Astrocyte (in vitro differentiated cells and primary cell): ENCODE measurements around the gene VPS36.

ENCODE experiments used
- EZH2 ChIP-seq: IDR thresholded peaks from 2 replicates; pipeline ENCODE4 v1.6.1; 2012; ENCODE audit warnings: mild to moderate bottlenecking, low read length, inconsistent platforms; ENCODE audit not compliant: insufficient read depth
- TF ChIP-seq, protein P1 (sequence below): IDR thresholded peaks from 2 replicates; pipeline ENCODE4 v1.5.1; 2011; ENCODE audit warnings: low read depth, mild to moderate bottlenecking, inconsistent platforms, low read length, moderate library complexity; ENCODE audit not compliant: insufficient read depth

DNA sequence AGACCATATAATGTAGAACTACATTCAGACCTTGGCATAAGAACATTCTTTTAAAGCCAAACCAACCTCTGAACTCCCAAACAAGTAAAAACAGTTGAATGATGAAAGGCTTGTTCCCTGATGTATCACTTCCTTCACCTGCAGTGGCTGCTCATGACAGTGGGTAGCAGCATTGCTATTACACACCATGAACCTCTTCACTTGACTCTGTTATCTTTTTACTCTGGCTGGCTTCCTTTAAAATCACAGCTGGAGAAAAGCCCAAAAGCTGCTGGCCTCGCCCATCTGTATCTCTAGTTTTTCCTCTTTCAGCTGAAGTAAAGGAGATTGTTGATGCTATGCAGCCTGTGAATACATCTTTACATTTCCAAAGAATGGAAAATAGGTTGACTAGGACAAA, 67.1 kb downstream of the VPS36 start:
- TF ChIP-seq EZH2 = no peak
- TF ChIP-seq, protein P1, sequence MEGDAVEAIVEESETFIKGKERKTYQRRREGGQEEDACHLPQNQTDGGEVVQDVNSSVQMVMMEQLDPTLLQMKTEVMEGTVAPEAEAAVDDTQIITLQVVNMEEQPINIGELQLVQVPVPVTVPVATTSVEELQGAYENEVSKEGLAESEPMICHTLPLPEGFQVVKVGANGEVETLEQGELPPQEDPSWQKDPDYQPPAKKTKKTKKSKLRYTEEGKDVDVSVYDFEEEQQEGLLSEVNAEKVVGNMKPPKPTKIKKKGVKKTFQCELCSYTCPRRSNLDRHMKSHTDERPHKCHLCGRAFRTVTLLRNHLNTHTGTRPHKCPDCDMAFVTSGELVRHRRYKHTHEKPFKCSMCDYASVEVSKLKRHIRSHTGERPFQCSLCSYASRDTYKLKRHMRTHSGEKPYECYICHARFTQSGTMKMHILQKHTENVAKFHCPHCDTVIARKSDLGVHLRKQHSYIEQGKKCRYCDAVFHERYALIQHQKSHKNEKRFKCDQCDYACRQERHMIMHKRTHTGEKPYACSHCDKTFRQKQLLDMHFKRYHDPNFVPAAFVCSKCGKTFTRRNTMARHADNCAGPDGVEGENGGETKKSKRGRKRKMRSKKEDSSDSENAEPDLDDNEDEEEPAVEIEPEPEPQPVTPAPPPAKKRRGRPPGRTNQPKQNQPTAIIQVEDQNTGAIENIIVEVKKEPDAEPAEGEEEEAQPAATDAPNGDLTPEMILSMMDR = no peak
